Liver (tissue), 9 donors: ENCODE measurements around the gene CTSF. TPM values are rescaled to one million over a fixed set of nuclear protein-coding genes. Genes with fewer than 3 reads are reported as not detected.

ENCODE experiments used
- DNase-seq: peaks from one replicate; pipeline ENCODE4 v3.0.0-alpha.2; 2017; ENCODE audit warnings: low spot score
- H3K27ac ChIP-seq, 2 donors: one replicate each; pipeline ENCODE4 v1.7.0; 2013; ENCODE audit warnings: inconsistent platforms in 2 of 2, low read length in 2 of 2, control low read depth in 1 of 2, low read depth in 1 of 2, mild to moderate bottlenecking in 1 of 2
- H3K27me3 ChIP-seq, 4 donors: one replicate each; pipeline versions ENCODE4 v1.6.1 to v1.7.0; 2013; ENCODE audit warnings: low read length in 3 of 4, inconsistent platforms in 1 of 4, mild to moderate bottlenecking in 1 of 4, moderate library complexity in 1 of 4; ENCODE audit not compliant: control insufficient read depth in 4 of 4, insufficient read depth in 4 of 4
- H3K36me3 ChIP-seq, 4 donors: one replicate each; pipeline versions ENCODE4 v1.6.1 to v1.7.0; 2013; ENCODE audit warnings: low read length in 3 of 4, mild to moderate bottlenecking in 3 of 4, low read depth in 1 of 4, moderate library complexity in 1 of 4; ENCODE audit not compliant: control insufficient read depth in 4 of 4, insufficient read depth in 3 of 4
- H3K4me1 ChIP-seq, 4 donors: one replicate each; pipeline versions ENCODE4 v1.6.1 to v1.7.0; 2013; ENCODE audit warnings: low read length in 3 of 4, mild to moderate bottlenecking in 3 of 4, moderate library complexity in 1 of 4; ENCODE audit not compliant: control insufficient read depth in 4 of 4, insufficient read depth in 4 of 4
- H3K4me3 ChIP-seq, 3 donors: one replicate each; pipeline versions ENCODE4 v1.6.1 to v1.7.0; 2013; ENCODE audit warnings: low read length in 3 of 3, control low read depth in 1 of 3, low read depth in 1 of 3, mild to moderate bottlenecking in 1 of 3
- H3K9ac ChIP-seq, 2 donors: one replicate each; pipeline ENCODE4 v1.7.0; 2013; ENCODE audit warnings: low read length in 2 of 2, mild to moderate bottlenecking in 2 of 2, moderate library complexity in 2 of 2, control low read depth in 1 of 2, low read depth in 1 of 2
- H3K9me3 ChIP-seq, 4 donors: one replicate each; pipeline versions ENCODE4 v1.6.1 to v1.7.0; 2013; ENCODE audit warnings: low read length in 3 of 4; ENCODE audit not compliant: control insufficient read depth in 4 of 4
- CTCF ChIP-seq: fragments of 150-350 bp; IDR thresholded peaks from 2 replicates; pipeline ENCODE4 v1.5.1; 2017; ENCODE audit warnings: improper control_type of control experiment, low read depth, low read length; ENCODE audit not compliant: missing input control
- EGR1 ChIP-seq, 2 donors: IDR thresholded peaks; 2 replicates each; pipeline ENCODE4 v1.6.1; 2016 to 2018; ENCODE audit warnings: antibody characterized with exemption in 2 of 2, low read depth in 2 of 2
- FOXA1 ChIP-seq: IDR thresholded peaks from 2 replicates; pipeline ENCODE4 v1.6.1; 2016; ENCODE audit warnings: antibody characterized with exemption
- FOXA2 ChIP-seq: IDR thresholded peaks from 2 replicates; pipeline ENCODE4 v1.6.1; 2016; ENCODE audit warnings: antibody characterized with exemption
- GABPA ChIP-seq, 2 donors: IDR thresholded peaks in 1 of 2; conservative IDR thresholded peaks in 1 of 2; 2 replicates each; pipeline ENCODE4 v1.6.1; 2016; ENCODE audit warnings: antibody characterized with exemption in 2 of 2, mild to moderate bottlenecking in 1 of 2, moderate library complexity in 1 of 2
- HNF4A ChIP-seq, 2 donors: conservative IDR thresholded peaks; 2 replicates each; pipeline ENCODE4 v1.6.1; 2016; ENCODE audit warnings: antibody characterized with exemption in 2 of 2, mild to moderate bottlenecking in 2 of 2
- HNF4G ChIP-seq: IDR thresholded peaks from 2 replicates; pipeline ENCODE4 v1.6.1; 2016; ENCODE audit warnings: antibody characterized with exemption
- JUND ChIP-seq, 2 donors: IDR thresholded peaks; 2 replicates each; pipeline ENCODE4 v1.6.1; 2016; ENCODE audit warnings: antibody characterized with exemption in 2 of 2
- NR2F2 ChIP-seq: IDR thresholded peaks from 2 replicates; pipeline ENCODE4 v1.6.1; 2016; ENCODE audit warnings: antibody characterized with exemption
- RAD21 ChIP-seq, 2 donors: IDR thresholded peaks; 2 replicates each; pipeline ENCODE4 v1.6.1; 2016; ENCODE audit warnings: antibody characterized with exemption in 2 of 2, mild to moderate bottlenecking in 2 of 2
- REST ChIP-seq: IDR thresholded peaks from 2 replicates; pipeline ENCODE4 v1.6.1; 2016; ENCODE audit warnings: antibody characterized with exemption, mild to moderate bottlenecking
- RXRA ChIP-seq, 2 donors: IDR thresholded peaks; 2 replicates each; pipeline ENCODE4 v1.6.1; 2017 to 2018; ENCODE audit warnings: antibody characterized with exemption in 2 of 2, mild to moderate bottlenecking in 1 of 2
- SP1 ChIP-seq: IDR thresholded peaks from 2 replicates; pipeline ENCODE4 v1.6.1; 2018; ENCODE audit warnings: antibody characterized with exemption, mild to moderate bottlenecking
- TAF1 ChIP-seq: conservative IDR thresholded peaks from 2 replicates; pipeline ENCODE4 v1.6.1; 2016; ENCODE audit warnings: antibody characterized with exemption, mild to moderate bottlenecking
- YY1 ChIP-seq: IDR thresholded peaks from 2 replicates; pipeline ENCODE4 v1.6.1; 2016; ENCODE audit warnings: antibody characterized with exemption, mild to moderate bottlenecking
- ZBTB33 ChIP-seq: IDR thresholded peaks from 2 replicates; pipeline ENCODE4 v1.6.1; 2016; ENCODE audit warnings: antibody characterized with exemption
- WGBS: extraction: QIAGEN DNeasy Blood & Tissue Kit; methylation state at CpG from one replicate; pipeline ENCODE4 v1.1.7; 2013; 5-methylcytosine and 5-hydroxymethylcytosine counted together
- polyA plus RNA-seq, 2 donors: library from polyadenylated mRNA; stranded (reverse) in 1 of 2; unstranded in 1 of 2; fragments of 200-250 nt in 1 of 2; fragments of >200 nt in 1 of 2; fragmentation: Nextera tagmentation in 1 of 2; extraction: Ambion mirVana in 1 of 2; gene quantifications; one replicate each; pipeline versions ENCODE4 v1.2.1 to v1.2.3, GENCODE V29; 2013 to 2015
- total RNA-seq, 2 donors: library from RNA; depleted of rRNA; stranded (reverse); fragments of >200 nt; gene quantifications; one replicate each; pipeline ENCODE4 v1.2.3, GENCODE V29; 2014
- TF ChIP-seq, protein P1 (sequence below): IDR thresholded peaks from 2 replicates; pipeline ENCODE4 v1.6.1; 2016; ENCODE audit warnings: antibody characterized with exemption
- TF ChIP-seq, protein P2 (sequence below): IDR thresholded peaks from 2 replicates; pipeline ENCODE4 v1.6.1; 2016; ENCODE audit warnings: antibody characterized with exemption
- donor health status: healthy.
- donor health status: healthy.
- donor health status: healthy.
- donor health status: healthy.
- donor health status: healthy.

The CTSF gene
- total and polyA plus RNA-seq, 4 donors = 8.5 to 31.9 (median 24.0) TPM

DNA sequence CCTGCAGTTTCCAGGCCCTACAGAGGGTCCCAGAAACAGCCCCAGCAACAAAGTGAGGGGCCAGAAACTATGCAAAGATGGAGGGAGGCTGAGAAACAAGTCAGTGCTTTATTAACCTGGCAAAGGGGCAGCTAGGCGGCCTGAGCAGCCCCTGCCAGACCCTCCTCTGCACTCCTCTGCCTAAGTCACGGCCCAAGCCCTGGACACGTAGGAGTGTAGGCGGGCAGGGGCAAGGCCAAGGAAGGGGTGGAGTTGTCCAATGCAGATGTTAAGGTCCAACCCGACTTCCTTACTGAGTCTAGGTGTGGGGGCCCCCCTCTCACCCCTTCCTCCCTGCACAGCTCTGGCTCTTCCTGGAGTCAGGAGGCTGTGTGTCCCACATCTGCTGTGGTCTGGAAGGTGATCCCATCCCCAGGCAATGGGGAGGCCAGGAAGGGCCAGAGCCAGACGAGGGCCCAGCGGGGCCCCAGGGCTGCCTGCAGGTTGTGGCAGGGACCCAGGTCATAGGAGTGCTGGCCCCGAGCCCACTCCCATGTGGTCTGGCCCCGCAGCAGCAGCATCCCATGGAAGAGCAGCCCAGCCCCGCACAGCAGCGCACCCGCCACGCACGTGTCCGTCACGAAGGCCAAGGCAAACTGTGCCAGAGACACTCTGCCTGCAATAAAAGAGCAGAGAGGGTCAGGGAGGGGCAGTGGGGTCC is 29.1 kb downstream of the CTSF start:
- Histone ChIP-seq H3K9ac (no peak overlapping the region), H3K4me1 (peaks cover 0 to 8% (median 0%) of the 10 kb centered on the region in 4 donors), H3K36me3 (peaks cover 2 to 29% (median 4%) of the 10 kb centered on the region in 4 donors), H3K4me3 (no peak overlapping the region), H3K27ac (no peak overlapping the region), H3K9me3 (no peaks in the 10 kb centered on the region), H3K27me3 (no peaks in the 10 kb centered on the region)
- DNase-seq = no peak
- no peak for TF ChIP-seq YY1
- no peak for TF ChIP-seq REST
- no peak for TF ChIP-seq HNF4G
- TF ChIP-seq TAF1 = no peak
- TF ChIP-seq JUND (IDR thresholded peaks at IDR 0.05) = no peak
- TF ChIP-seq RXRA (IDR thresholded peaks at IDR 0.05) = no peak
- TF ChIP-seq FOXA1 = no peak
- TF ChIP-seq RAD21 (IDR thresholded peaks at IDR 0.05) = no peak
- no peak for TF ChIP-seq HNF4A (conservative IDR thresholded peaks at IDR 0.05)
- TF ChIP-seq, protein P1, sequence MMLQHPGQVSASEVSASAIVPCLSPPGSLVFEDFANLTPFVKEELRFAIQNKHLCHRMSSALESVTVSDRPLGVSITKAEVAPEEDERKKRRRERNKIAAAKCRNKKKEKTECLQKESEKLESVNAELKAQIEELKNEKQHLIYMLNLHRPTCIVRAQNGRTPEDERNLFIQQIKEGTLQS = no peak
- TF ChIP-seq NR2F2 = no peak
- TF ChIP-seq SP1 = no peak
- no peak for TF ChIP-seq ZBTB33
- TF ChIP-seq CTCF = no peak
- TF ChIP-seq, protein P2, sequence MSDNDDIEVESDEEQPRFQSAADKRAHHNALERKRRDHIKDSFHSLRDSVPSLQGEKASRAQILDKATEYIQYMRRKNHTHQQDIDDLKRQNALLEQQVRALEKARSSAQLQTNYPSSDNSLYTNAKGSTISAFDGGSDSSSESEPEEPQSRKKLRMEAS = no peak
- TF ChIP-seq FOXA2 = no peak
- no peak for TF ChIP-seq EGR1 (IDR thresholded peaks at IDR 0.05; ENCODE audit: low read depth in 2 of 2)
- TF ChIP-seq GABPA (IDR thresholded peaks at IDR 0.05 in 1 of 2, conservative IDR thresholded peaks at IDR 0.05 in 1 of 2) = no peak
- 93% methylated on average over 16 of the region's 16 CpGs for WGBS
